ENCODE measurements around the gene COPA.

COPA gene

DNA sequence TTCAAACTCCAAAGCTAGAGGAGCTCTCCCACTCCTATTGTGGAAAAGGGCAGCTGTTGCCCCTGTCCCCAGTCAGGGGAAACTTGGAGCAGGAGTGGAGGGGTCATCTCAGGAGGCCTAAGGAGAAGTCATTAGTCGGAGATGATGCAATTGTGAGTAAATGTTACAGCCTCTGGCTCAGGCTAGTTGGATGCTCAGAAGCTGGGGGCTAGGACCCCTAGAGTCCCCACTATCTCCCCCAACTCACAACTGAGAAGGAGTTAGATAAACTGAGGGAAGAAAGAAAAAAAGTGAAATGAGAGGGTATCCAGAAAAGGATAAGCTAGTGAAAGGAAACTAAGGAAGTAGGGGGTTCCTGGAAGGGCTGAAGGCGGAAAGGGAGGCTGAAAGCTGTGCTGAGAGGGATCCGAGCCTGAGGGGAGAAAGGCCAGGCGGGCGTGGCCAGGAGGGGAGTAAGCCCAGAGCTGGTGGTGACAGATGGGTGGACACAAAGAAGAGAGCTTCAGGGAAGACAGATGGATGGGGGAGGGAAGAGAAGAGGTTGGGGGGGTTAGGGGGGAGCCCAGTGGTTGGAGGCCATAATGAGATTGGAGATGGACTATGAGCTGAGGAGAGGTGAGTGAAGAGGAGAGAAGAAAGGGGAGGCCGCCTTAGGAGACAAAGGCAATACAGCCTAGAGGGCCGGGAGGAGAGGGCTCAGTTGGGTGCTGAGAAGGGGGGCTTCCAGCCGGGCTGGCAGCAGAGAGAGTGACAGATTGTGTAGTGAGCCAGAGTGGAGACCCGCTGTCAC lies 19.3 kb upstream of the COPA start:
- no peak for DNase-seq

DNA sequence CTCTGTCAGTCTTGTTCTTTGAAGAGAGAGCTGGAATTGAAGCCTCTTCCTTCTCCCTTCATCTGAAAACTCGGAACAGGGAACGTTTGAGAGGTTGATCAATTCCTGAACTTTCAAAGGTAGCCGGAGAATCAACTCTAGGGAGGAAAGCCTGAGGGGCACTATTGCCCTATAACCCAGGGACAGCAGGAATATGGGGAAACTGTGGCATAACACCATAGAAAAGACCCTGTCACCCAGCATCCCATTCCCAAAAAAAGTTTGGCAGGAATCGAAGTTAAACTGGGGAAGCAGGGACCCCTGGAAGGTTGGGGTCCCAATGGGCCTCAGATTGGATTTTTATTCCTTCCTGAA lies 18.7 kb upstream of the COPA start:
- no peak for DNase-seq

DNA sequence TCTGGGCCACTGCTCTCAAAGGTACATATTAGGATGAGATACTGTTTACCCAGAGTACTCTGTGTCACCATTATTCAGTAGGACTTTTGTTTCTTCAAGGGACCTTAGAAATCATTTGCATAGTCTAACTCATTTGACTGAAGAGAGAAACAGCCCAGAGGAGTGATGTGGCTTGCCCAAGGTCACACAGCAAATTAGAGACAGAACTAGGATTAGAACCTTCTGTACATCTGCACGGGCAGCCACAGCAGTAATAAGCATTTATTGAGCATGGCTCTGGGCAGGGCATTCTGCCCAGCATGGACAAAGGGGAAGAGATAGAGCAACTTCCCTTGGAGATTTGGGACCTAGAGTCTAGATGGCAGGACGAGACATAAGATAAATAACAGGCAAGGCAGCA lies 18.1 kb upstream of the COPA start:
- DNase-seq = no peak

DNA sequence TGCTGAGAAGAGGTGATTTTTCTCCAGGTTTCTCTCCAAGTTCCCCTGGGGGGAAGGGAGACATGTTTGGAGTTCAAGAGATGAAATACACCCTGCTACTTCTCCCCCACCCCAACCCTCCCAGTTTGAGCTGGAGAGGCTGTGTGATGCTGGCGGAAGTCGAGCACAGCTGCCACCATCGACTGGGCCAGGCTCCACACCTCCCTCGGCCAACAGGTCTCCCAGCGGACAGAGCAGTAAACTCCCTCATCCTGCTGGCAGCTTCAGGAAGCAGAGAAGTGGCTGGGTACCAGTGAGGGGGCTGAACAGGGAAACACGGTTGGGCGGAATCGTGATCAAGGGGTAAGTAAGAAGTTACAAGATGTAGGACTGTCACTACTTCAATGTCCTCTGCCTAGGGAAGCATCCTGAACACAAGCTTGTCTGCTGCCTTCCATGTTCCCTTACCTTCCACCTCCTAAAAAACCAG lies 17.2 kb upstream of the COPA start:
- DNase-seq = no peak

DNA sequence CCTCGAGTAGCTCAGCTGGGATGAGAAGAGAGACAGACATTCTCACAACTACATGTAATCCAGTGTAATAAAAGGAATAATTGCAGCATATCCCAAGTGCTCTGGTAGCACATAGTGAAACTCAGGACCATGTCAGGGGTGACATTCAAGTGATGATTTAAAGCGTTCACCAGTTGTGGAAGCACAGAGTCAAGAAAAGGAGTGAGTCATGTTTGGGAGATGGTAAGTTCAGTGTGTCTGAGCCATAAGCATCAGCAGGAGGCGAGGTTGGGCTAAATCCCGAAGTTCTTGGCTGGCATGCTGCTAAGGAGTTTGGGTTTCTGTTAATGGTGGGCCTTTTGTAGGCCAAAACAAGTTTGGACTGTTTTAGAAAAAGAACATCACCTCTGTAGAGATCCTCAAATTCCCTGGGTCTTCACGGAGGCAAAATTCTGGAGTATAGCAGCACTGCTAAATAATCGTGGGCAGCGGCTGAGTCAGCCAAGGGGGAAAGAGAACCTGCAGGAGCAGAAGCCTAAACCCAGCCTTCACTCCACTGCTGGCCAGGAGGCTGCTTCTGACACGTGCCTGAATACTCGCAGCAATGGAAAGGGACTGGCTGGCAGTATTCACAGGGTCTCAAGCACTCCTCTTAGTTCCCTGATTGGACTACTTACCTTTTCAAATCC lies 16.6 kb upstream of the COPA start:
- no peak for DNase-seq

DNA sequence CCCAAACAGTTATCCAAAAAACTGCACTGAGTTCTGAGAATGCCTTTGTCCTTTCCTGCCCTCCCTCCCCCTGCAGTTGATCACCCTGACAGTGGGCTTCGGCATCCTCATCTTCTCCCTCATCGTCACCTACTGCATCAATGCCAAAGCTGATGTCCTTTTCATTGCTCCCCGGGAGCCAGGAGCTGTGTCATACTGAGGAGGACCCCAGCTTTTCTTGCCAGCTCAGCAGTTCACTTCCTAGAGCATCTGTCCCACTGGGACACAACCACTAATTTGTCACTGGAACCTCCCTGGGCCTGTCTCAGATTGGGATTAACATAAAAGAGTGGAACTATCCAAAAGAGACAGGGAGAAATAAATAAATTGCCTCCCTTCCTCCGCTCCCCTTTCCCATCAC lies 15.0 kb upstream of the COPA start:
- no peak for DNase-seq

DNA sequence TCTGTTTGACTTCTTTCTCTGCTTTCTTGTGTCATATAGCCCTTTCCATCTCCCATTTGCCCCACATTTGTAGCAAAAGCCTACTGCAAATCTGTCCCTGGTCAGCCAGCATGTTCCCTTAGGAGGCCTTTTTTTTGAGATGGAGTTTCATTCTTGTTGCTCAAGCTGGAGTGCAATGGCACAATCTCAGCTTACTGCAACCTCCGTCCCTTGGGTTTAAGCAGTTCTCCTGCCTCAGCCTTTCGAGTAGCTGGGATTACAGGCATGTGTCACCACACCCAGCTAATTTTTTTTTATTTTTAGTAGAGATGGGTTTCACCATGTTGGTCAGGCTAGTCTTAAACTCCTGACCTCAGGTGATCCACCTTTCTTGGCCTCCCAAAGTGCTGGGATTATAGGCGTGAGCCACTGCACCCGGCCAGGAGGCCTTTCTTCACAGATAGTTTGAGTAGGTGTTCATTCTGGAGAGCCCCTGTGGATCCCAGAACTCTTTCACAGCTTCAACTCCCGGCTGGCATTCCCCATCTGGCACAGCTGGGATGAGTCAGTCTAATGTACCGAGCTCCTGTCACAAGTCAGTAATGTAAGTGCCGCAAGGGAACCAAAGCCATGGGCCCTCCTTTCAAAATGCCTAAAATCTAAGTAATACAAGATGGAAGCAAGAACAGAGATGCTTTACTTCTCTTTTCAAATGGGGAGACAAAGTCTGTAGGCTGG lies 14.4 kb upstream of the COPA start:
- no peak for DNase-seq

DNA sequence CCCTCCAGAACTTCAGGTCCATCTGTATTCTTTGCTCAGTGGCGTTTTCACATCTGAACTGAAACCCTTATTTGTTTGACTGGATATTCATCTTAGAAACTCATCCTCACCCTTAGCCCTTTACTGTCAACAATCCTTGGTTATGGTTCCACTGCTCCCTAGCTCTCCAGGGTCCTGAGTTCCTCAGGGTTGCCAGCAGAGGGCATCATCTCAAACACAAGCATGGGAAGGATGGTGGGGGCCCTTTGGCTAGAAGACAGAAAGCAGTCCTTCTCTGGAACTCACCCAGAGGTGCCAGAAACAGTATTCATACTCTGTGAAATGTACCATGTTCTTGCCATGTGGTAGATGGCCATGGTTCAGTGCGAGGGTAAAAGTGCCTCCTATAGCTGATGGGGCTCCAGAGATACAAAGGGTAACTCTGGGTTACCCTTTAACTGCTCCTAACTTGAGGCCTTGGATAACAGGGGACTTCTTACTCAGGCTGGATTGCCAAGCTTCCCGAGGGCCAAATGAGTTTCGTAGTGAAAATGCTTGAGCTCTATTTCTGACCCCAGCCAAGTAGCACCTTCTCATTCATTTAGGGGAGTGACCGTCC lies 11.4 kb upstream of the COPA start:
- no peak for DNase-seq

DNA sequence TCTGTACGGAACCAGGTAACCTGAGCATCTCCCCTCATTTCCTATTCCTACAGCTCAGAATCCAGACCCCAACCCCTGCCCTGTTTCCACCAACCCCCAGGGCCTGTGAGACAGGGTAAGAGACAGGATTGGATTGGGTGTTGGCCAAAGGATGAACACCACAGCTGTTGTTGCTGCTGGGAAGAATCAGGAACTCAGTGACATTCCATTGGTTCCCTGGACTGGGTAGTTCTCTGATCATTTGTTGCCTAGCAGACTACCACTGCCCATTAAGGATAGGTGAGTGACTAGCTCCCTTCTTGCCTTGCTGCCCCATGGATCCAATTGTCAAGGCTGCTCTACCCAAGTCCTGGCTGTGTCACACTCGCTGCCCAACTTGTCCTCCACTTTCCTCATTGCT lies 10.2 kb upstream of the COPA start:
- no peak for DNase-seq

DNA sequence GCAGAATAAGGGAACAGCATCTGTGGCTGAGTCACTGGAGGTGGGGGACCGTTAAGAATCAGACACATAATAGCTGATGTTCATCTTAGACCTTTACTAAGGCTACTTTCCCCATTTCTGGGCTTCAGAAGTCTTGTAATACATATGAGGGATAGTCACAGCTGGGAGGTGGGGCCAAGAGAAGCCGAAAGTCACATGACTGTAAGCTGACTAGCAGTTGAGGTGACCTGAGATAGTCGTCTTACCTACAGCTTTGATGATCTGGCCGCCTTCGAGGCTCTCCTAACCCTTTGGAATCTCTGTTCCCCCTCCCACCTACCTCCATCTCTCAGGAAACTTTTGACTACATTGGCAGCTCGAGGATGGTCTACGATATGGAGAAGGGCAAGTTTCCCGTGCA lies 9.5 kb upstream of the COPA start:
- no peak for DNase-seq

DNA sequence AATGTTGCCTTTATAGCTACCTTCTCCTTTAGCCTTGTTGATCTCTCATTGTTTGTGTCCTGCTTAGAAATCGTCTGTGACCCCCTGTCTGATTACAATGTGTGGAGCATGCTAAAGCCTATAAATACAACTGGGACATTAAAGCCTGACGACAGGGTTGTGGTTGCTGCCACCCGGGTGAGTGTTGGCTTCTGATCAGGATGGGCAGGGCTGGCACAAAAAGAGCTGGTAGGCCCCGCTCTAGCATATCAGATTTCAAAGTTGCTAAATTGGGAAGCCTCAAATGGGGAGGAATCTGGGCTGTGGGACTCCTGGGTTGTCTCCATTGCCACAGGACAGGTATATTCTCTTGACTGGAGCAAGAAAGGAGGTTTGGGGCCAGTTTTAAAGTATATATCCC lies 8.6 kb upstream of the COPA start:
- DNase-seq = no peak

DNA sequence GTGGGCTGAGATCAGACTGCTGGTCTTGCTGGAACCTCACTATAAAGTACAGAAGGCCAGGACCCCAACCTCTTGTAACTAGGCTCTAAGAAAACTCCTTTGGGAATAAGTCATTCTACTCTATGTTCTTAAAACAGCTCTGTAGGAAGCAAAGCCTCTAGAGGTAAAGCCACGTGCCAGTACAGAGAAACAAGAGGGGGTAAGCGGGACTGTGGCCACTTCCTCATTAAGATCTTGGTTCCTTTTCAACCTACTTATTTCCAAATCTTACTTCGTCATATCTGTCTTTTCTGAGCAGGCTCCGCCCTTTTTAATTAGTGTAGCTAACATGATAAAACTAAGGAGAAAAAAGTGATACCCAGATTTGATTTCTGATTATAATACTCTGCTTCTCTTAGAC lies 3.9 kb upstream of the COPA start:
- no peak for DNase-seq

DNA sequence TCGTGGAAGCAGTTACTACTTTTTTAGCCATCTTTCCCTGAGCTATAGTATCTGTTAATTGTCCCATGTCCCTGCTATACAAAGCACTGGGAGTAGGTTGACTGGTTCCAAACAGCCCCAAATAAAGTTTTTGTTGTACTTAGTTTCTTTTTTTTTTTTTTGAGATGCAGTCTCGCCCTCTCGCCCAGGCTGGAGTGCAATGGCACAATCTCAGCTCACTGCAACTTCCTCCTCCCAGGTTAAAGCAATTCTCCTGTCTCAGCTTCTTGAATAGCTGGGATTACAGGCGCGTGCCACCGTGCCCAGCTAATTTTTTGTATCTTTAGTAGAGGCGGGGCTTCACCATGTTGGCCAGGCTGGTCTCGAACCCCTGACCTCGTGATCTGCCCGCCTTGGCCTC lies 3.4 kb upstream of the COPA start:
- DNase-seq = no peak

DNA sequence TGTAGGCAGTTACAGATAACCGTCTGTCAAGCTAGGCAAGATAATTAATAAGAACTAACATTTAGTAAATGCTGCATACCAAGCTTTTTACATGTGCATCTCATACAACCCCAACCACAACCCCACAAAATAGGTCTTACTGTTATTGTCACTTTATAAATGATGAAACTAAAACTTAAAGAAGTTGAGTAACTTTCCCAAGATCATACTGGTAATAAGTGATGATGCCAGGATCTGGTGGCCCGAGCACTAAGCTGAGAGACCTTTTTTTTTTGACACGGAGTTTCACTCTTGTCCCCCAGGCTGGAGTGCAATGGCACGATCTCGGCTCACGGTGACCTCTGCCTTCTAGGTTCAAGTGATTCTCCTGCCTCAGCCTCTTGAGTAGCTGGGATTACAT lies 1.9 kb upstream of the COPA start:
- DNase-seq = no peak

DNA sequence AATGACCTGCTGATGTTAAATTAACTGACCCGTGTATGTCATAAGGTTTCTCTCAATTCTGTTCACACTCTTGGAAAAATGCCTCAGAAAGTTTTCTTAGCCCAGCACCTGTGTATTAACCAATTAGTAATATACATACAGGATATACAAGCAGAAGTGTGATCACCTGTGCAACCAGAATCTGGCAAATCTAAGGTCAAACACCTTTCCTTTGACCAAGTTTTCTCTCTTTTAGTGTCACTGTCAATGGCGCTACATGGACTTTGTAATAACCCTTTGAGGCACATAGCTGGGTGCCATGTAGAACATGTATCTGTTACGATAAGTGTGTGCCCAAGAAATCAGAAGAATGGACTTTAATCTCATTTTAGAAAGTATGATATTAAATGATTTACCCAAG lies 1.2 kb upstream of the COPA start:
- DNase-seq = no peak

DNA sequence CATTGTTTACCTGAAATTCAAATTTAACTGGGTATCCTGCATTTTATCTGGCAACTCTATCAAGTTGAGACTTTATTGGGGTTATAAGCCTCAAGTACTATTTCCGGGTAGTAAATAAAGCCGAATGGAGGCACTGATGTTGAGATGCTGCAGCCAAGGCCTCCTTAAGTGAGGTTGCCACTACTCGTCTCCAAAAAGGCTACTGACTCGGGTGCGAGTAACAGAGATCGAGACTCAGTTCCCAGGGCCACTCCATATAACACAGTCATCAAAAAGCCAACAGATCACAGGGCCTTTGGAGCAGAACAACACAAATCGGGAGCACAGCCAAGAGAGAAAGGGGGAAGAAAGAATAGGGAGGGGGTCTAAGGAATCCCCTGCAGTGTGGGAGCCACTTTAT lies 524 bp downstream of the COPA start:
- no peak for DNase-seq

DNA sequence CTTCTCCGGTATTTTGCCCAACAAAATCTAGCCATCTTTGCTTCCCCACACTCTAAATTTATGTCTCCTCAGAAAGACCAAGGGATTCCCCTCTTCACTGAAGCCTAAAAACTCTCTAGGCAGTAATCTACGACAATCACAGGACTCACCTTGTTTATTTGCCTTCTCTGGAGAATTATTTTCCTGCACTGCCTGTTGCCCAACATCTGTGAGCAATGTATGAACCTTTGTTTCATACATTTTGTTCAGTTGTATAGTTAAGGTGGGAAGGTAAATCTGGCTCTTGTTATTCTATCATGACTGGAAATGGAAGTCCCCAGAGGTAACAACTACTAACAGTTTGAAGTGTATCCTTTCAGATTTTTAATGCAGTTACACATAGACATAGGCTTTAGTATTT lies 2.2 kb downstream of the COPA start:
- DNase-seq = no peak

DNA sequence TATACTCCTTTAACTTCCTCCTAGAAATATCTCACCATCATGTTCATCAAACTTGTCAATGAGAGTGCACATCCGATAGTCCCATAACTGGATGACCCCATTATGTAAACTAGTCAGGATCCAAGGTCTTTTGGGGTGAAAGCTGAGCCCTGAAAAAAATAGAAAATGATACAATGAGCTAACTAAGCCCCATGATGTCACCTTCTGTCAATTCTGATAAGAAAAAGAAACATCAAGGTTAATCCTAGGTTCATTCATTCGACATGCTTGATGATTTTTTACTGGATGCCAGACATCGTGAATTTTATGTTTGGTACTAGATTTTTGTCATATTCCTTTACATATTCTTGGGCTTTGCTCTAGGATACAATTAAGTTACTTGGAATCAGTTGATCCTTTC lies 2.9 kb downstream of the COPA start:
- DNase-seq = no peak

DNA sequence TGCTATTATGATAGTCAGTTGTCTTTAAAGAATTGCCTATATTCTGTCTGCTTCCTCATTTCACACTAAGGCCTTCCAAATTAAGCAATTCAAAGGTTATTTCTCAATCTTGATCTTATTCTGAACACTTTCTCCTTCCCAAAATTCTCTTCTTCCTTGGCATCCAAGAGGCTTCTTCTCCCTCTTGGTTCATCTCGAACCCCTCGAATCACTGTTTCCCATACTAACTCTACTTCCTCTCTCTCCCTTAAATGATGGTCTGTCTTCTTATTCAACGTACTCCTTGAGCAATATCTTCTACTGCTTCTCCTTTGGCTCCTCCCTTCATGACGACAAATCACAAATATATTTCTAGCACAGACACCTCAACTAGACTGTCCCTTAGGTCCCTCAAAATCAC lies 4.5 kb downstream of the COPA start:
- DNase-seq = no peak

DNA sequence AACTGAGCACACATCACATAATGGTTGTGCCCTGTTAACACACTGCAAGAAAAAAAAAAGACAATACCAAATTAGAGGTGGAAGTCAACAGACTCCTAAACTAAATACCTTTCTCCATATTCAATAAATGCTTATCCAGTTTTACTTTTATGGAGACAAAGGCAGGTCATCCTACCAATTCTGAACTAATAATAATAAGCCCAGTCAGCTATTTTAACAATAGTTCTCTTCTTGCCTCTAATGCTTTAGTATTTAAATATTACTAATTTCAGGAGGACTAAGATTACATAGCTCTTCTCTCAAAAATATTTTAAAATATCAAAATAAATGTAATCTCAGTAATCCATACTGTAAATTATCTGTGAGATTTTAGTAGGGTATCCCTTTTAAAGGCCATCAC lies 10.5 kb downstream of the COPA start:
- DNase-seq = no peak

DNA sequence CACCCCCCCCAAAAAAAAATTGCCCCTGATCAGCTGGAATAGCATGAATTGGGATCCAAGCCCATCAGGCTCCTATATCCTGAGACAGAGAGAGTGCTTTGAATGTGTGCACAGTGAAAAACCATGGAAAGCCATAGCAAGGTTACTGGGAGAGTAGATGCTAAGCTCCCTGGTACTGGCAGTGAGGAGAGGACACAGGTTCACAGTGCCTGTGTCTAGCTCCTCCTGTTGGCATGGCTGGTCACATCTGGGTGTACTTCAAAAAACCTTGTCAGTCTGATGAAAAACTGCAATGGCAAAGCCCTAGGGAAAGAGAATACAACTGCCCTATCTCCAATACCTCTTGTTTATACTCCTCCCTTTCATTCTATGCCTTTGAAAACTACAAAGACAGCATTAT lies 12.9 kb downstream of the COPA start:
- DNase-seq = no peak

DNA sequence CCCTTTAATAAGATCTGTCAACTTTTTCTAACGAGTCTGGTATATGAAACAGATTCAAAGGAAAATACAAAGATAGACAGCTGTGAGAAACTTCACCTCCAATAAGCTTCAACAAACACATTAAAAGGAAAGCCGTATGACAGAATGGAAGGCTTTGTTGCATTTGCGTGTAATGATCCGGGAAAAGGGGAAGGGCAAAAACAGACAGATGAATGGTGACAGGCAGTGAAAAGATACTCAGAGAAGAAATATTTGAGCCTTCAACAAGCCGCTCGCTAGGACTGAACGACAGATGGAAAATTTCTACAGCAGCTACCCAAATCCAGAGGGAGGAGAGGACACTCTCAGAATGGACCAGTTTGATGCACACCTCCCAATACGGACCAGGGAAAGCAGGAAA lies 14.9 kb downstream of the COPA start:
- DNase-seq = no peak

DNA sequence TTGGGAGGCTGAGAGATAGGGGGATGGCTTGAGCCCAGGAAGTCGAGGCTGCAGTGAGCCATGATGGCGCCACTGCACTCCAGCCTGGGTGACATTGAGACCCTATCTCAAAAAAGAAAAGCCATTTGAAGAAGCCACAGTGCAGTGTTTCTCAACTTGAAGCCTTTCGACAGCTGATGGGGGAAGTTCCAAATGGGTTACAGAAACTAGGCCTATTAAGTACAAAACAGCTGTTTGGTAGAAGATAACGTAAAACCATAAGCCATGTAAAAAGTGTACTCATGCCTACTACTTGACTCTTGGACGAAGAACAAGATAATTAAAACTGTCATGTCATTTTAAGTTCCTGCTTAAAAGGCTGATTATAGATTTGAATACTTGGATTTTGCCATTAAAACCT lies 16.6 kb downstream of the COPA start:
- no peak for DNase-seq

DNA sequence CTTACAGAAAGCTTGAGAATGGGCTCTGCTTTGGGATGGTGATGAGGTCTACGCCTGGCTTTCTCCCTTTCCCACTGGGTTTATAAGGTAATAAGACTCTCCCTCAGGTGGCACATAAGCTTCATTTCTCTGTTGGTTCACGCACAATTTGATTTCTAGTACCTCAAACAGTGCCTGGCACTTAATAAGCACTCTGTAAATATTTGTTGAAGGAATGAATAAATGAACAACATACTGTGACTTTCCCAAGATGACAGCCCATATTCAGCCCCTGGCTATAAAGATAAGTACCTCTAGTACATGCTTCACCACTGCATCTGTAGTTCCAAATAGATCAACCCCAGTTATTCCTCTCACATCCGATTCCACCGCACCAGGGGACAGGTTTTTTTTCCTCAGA lies 17.8 kb downstream of the COPA start:
- DNase-seq = no peak

All from T-helper 9 cell (primary cell).